Neuron (in vitro differentiated cells): ENCODE measurements around the gene ERAP2.
A peak's percentile ranks its signal among the peaks of the same experiment; 100 is the strongest.

Source experiments
- H2AFZ ChIP-seq: one replicate; pipeline ENCODE4 v1.6.1; 2013; ENCODE audit warnings: low read depth, mild to moderate bottlenecking, inconsistent platforms, low read length, moderate library complexity
- H3K27me3 ChIP-seq: one replicate; pipeline ENCODE4 v1.6.1; 2013; ENCODE audit warnings: low read length; ENCODE audit not compliant: insufficient read depth
- H3K36me3 ChIP-seq: one replicate; pipeline ENCODE4 v1.6.1; 2013; ENCODE audit warnings: low read length; ENCODE audit not compliant: insufficient read depth
- H3K4me1 ChIP-seq: one replicate; pipeline ENCODE4 v1.6.1; 2013; ENCODE audit warnings: low read length; ENCODE audit not compliant: insufficient read depth
- H3K4me3 ChIP-seq: 2 replicates; pipeline ENCODE4 v1.5.1; 2013; ENCODE audit warnings: mild to moderate bottlenecking, low read length, moderate library complexity
- H3K9me3 ChIP-seq: one replicate; pipeline ENCODE4 v1.6.1; 2013; ENCODE audit warnings: low read length

Gene ERAP2

DNA sequence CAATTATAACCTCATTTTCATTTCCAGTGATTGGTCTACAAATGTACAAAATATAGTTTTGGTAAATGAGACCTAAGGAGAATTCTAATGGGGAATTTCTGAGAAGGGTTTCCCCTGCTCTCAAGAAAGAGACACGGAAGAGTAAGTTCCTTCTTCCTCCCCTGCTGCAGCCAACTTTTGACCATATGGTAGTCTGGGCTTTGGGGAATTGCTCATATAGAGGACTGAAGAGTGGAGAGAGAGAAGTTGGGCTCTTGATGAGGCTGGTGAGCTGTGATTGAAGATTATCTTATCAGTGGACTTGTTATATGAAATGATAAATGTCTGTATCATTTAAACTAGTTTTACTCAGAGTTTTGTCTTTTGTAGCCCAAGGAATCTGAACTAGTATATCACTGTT, 55.3 kb downstream of the ERAP2 start:
- H3K27me3 ChIP-seq = no peaks in the 10 kb centered on the region
- H3K36me3 ChIP-seq = no peaks in the 10 kb centered on the region
- H3K4me1 ChIP-seq = peaks cover 12% of the 10 kb centered on the region
- no peak overlapping the region for H3K4me3 ChIP-seq
- no peaks in the 10 kb centered on the region for H3K9me3 ChIP-seq
- H2AFZ ChIP-seq = no peak overlapping the region

DNA sequence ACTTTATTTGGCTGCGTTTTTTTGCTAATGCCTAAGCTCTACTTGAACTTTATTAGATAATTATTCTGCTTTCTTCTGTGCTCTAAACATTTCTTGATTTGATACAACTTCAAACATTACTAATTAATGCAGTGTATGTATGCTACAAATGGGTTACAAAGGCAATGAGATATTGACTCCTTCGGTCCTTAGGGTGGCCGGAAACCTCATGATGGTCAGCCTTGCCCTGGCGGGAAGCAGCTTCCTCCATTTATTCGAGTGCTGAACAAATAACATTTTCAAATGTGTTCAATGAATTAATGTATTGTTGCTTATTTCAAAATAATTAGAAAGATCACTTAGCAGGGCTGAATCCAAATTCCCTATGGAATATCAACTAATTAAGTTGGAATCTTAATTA, 55.7 kb downstream of the ERAP2 start:
- Histone ChIP-seq H3K36me3 (no peaks in the 10 kb centered on the region), H3K4me1 (peaks cover 16% of the 10 kb centered on the region), H2AFZ (no peak overlapping the region), H3K9me3 (no peaks in the 10 kb centered on the region), H3K4me3 (no peak overlapping the region), H3K27me3 (no peaks in the 10 kb centered on the region)

DNA sequence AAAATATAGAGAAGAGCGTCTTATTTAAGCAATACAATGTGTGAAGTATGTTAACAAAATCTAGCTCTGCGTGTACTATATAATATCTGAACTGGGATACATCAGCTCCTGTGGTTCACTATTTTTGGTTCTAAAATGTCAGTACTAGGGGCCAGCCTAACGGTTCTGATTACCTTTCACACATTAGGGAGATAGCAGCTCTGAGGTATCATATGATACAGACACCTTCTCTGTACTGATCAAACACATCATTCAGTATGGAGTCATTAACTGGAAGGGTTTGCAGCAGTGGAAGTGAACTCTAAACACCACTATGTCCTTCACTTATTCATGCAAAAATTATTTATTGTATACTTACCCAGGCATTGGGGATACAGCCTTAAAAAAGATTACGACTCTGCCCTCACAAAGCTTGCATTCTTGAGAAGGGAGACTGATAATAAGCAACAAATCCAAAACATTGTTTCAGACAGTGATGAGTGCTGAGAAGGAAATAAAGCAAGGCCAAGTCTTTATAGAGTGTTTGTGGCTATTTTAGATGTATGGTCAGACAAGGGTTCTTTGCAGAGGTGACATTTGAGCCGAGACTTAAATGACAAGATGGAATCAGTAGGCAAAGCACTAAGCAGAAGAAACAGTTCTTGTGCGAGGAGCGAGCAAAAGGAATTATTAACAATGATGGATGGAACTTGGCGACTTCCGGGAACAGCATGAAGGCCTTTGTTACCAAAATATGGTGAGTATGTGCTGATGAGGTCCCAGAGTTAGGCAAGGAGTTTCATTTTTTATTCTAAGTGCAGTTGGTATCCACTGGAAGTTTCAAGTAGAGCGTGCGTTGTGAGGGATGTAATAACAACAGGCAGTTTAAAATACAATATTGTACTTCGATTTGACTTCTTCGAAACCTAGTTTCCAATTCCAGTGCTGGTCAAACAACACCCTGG, 57.7 kb downstream of the ERAP2 start:
- Histone ChIP-seq H3K4me3 (peak overlapping the region; percentile 98), H2AFZ (peak overlapping the region; percentile 95), H3K4me1 (peaks cover 23% of the 10 kb centered on the region), H3K36me3 (no peaks in the 10 kb centered on the region), H3K9me3 (no peaks in the 10 kb centered on the region), H3K27me3 (no peaks in the 10 kb centered on the region)

DNA sequence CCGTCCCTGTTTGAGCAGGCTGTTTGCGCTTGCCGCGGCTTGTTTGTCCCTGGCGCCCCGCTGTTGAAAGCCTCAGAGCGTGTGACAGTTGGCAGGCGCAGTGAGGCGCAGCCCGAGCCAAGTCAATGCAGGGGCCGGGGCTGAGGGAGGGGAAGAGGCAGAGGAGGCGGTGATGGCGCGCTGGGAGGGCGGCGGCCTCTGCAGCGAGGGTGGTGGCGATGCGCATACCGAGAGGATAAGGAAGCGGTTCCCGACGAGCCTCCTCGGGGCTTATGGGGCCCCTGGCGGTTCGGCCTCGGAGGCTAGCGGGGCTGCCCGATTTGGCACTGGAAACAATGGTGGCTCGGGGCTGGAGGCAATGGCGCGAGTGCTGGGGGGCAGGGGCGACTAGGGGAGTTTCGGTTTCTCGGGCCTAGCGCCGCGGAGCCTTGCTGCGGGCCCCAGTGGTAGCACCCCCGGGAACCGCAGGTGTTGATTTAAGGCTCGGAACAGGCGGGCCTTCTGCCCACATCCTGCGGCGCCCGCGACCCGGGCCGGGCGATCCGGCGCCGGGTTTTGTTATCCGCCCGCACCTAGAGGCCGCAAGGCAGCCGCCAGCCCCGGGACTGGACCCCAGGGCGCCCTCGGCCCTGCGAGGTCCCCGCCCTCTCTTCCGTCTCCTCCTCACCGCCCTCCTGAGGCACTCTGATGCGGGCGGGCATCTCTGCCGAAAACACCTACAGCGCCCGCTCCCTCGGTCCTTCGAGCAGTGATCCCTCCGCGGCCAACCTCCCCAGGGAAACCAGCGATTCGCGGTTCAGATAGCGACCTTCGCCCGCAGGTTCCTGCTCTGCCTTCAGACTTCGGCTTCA, 58.6 kb downstream of the ERAP2 start:
- Histone ChIP-seq H3K36me3 (no peaks in the 10 kb centered on the region), H2AFZ (peak overlapping the region; percentile 95), H3K9me3 (no peaks in the 10 kb centered on the region), H3K4me3 (peak overlapping the region; percentile 98), H3K27me3 (no peaks in the 10 kb centered on the region), H3K4me1 (peaks cover 23% of the 10 kb centered on the region)

DNA sequence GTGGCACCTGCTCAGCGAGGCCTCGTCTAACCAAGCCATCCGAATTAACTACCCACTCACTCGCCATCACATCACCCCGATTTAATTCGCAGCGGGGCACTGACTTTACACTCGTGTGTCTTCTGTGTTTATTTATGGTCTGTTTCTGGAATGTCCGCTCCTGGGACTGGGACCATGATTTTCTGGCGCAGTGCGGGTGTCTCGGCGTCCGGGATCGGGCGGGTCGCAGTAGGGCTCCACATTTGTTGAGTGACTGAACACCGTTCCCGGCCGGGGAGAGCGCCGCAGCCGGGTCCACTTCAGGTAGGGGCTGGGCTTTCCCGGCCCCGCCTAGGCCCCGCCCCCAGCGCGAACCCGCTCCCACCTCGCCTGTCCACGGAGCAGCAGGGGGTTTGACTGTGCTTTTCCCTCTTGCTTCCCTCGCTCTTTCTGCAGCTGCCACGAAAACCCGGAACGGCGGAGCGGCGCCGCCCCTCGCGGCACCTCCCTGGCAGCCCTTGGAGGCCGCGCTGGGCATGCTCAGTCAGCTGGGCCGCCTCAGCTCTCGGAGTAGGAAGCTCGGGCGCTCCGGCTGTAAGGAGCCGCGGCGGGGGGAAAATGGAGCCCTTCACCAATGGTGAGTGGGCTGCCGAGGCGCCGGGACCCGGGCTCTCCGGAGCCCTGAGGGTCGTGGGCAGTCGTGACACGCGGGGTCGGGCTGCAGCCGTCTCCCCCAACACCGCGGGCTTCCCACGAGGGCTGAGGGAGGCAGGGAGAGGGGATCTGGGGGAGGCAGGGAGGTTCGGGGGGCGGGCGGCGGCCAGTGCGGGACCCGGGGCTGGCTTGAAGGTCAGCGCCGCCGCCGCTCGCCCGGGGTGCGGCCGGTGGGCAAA, 59.5 kb downstream of the ERAP2 start, which contains the start of gene LNPEP:
Gene LNPEP (plus strand): TSS at position 522 of the 872 bp plus-strand sequence. CDS start 76 bp downstream, at position 598.
- H2AFZ ChIP-seq = peak within 1 kb of the TSS; percentile 95
- no peaks in the 10 kb centered on the region for H3K27me3 ChIP-seq
- H3K4me1 ChIP-seq = peaks cover 23% of the 10 kb centered on the region
- H3K4me3 ChIP-seq = peak within 1 kb of the TSS; percentile 98
- H3K9me3 ChIP-seq = no peaks in the 10 kb centered on the region
- H3K36me3 ChIP-seq = no peaks in the 10 kb centered on the region

DNA sequence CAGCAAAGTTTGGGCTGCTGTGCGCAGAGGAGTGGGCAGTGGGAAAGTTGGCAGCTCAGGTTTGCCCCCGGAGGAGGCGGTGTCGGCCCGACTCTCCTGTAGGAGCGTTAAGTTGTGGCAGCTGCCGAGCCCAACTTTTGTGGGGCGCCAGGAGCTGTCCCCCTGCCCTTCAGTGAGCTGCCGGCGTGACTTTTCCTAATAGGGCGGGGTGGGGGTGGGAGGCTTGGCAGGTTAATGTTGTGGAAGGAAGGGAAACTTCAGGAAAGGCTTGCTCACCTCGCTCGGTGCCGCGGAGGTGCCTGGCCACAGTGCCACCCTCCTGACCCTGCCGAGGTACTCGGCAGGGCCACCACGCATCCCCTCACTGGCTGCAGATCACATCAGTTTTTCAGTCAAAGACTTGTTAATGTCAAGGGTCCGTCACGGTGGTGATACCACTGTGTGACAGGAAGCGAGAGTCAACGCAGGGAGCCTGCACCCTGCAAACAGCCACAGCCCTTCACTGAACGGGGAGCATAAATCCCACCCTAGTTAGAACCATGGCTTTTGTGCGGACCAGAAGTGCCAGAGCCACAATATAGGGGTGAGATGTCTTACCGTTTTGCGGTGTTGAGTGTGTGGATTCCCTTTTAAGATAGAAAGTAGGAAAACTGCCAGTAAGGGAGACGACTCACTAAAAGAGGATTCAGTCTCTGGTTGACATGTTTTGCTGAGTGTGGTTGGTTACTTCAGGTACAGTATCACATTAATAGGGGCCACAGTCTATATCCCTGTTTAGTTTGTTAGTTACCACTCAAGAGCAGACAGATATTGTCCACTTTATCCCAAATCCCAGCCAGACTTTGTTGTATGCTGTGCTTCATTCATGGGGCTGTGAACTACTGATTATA, 60.4 kb downstream of the ERAP2 start:
- no peaks in the 10 kb centered on the region for H3K9me3 ChIP-seq
- peak overlapping the region; percentile 95 for H2AFZ ChIP-seq
- peak overlapping the region; percentile 98 for H3K4me3 ChIP-seq
- H3K36me3 ChIP-seq = no peaks in the 10 kb centered on the region
- H3K4me1 ChIP-seq = peaks cover 23% of the 10 kb centered on the region
- H3K27me3 ChIP-seq = no peaks in the 10 kb centered on the region

DNA sequence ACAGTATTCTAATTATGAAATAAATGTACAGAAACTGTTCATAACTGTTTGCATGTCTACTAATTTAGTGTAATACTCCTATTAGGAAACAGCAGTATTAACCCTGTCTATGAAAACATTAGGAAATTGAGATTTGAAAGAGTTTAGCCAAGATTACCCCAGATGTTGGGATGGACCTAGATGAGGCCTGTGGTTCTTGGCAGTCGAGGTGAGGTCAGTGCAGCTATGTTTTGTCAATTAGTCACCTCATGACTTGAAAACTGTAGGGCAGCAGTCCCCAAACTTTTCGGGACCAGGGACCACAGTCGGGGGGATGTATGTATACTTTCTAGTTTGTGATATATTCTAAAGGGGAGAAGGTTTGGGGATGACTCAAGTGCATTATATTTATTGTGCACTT, 64.3 kb downstream of the ERAP2 start:
- no peaks in the 10 kb centered on the region for H3K27me3 ChIP-seq
- no peaks in the 10 kb centered on the region for H3K36me3 ChIP-seq
- no peaks in the 10 kb centered on the region for H3K9me3 ChIP-seq
- no peak overlapping the region for H3K4me3 ChIP-seq
- peaks cover 15% of the 10 kb centered on the region for H3K4me1 ChIP-seq
- no peak overlapping the region for H2AFZ ChIP-seq

DNA sequence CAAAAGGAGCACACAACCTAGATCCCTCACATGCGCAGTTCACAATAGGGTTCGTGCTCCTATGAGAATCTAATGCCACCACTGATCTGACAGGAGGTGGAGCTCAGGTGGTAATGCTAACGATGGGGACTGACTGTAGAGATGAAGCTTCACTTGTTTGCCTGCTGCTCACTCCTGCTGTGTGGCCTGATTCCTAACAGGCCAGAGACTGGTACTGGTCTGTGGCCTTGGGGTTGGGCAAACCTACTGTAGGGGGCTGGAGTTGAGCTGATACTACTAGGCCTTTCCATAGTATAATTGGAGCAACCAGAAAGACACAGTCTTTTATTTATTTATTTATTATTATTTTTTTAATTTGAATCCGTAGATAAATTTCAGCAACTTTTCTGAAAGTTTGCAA, 64.8 kb downstream of the ERAP2 start:
- H3K36me3 ChIP-seq = no peaks in the 10 kb centered on the region

DNA sequence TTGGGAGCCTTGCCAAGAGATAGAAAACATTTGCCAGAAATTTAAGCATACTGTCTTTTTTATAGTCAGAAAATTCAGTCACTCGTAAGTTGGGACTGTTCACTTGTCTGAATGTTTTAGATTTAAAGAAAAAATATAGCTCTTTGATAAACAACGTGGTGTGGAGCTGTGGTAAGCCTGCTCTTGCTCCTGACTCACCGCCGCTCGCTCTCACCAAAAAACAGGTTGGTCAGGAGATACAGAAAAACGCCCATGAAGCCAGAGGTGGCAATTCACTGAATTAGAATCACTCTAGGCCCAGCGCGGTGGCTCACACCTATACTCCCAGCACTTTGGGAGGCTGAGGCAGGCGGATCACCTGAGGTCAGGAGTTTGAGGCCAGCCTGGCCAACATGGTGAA, 65.8 kb downstream of the ERAP2 start:
- Histone ChIP-seq H3K36me3 (no peaks in the 10 kb centered on the region), H3K9me3 (no peaks in the 10 kb centered on the region), H3K27me3 (no peaks in the 10 kb centered on the region), H3K4me3 (no peak overlapping the region), H2AFZ (no peak overlapping the region), H3K4me1 (peaks cover 9% of the 10 kb centered on the region)

More for the DNA sequence above, 64.8 kb downstream of the ERAP2 start:
- H3K4me3 ChIP-seq = no peak overlapping the region
- peaks cover 15% of the 10 kb centered on the region for H3K4me1 ChIP-seq
- H3K27me3 ChIP-seq = no peaks in the 10 kb centered on the region
- no peaks in the 10 kb centered on the region for H3K9me3 ChIP-seq
- H2AFZ ChIP-seq = no peak overlapping the region

DNA sequence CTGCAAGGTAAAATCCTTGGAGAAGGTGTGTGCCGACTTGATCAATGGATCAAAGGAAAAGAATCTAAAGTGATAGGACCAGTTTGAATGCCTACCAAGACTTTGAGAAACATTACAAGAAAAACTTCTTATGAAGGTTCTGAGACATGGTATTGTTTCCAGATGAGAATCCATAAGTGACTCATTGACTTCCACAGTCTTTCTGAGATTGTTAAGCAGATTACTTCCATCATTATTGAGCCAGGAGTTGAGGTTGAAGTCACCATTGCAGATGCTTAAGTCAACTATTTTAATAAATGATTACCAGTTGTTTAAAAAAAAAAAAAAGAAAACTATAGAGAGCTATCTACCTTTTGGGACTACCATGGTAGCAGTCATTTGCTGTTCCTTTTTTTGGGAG, 66.6 kb downstream of the ERAP2 start:
- Histone ChIP-seq H3K27me3 (no peaks in the 10 kb centered on the region), H3K36me3 (no peaks in the 10 kb centered on the region), H3K4me3 (no peak overlapping the region), H3K9me3 (no peaks in the 10 kb centered on the region), H3K4me1 (peaks cover 3% of the 10 kb centered on the region), H2AFZ (no peak overlapping the region)

DNA sequence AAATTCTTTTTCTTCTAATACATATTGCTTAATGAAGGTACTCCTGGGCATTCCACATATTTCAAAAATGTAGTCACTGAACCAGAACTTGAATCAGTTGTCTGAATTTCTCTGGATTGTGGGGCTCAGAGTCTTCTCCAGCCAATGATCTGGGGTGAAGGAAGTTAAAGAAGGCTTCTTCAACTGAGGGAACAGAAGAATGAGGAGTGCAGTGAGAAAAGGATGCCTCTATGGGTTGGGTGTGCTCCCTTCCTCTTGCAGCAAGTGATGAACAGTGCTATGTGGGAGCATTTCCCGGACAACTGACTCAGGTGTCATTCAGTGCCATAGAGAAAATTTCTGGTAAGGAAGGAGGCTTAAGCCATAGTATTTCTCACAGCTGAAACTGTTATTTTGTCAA, 67.5 kb downstream of the ERAP2 start:
- H2AFZ ChIP-seq = no peak overlapping the region
- H3K9me3 ChIP-seq = no peaks in the 10 kb centered on the region
- peaks cover 3% of the 10 kb centered on the region for H3K4me1 ChIP-seq
- no peak overlapping the region for H3K4me3 ChIP-seq
- H3K27me3 ChIP-seq = no peaks in the 10 kb centered on the region
- no peaks in the 10 kb centered on the region for H3K36me3 ChIP-seq
